ENCODE results near the gene FUT8.

- TF ChIP-seq CTCF (IDR thresholded peaks at IDR 0.05): no peak
- no peak for TF ChIP-seq POLR2A (IDR thresholded peaks at IDR 0.05)
Observed at GRCh38 chr14:65555358-65555757, 142.8 kb downstream of the FUT8 start.
